ENCODE results near the gene ZNF22.

DNA sequence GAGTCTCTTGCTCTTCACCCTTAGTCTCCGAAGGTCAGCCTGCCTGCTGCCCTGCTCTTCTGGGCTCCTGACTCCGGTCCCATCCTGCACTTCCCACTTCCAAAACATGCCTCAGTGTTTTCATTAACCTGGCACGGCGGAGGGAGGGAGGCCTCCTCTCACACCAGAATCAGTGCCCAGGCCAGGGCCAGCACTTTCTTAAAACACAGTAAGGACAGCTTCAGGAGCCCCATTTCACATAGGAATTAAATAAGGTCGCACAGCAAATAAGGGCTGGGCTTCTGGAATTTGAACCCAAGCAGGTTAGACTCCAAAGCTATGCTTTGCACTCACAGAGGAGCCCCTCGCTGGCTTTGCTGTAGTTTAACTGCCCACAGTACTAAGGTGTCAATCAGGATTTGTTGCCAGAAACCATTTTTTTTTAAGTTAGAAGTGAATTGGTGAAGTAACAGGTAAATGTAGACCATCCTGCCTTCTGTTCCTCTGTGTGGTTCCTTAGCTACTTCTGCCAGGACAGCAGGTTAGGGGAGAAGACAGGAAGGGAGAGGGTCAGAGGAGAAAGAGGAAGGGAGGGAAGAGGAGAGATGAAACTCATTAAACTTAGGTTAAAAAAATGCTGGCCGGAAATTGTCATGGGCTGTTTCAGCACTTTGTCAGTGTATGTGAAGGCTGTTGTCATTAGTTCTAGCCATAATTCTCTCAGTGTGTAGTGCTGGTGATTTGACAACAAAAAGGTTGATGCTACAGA lies 40.1 kb upstream of the ZNF22 start:
- no peak for TF ChIP-seq POLR2A (IDR thresholded peaks at IDR 0.05)
- TF ChIP-seq CTCF (IDR thresholded peaks at IDR 0.05) = no peak
